BJ (cell line): Measurements from ENCODE around the gene DNAAF3. TPM values are rescaled to one million over a fixed set of nuclear protein-coding genes. Genes with fewer than 3 reads are reported as not detected.

ENCODE experiments used
- CTCF ChIA-PET: fragments of 350-600 bp; formaldehyde crosslinking; extraction: SDS; loops from one replicate; lab custom pipeline; 2021; ENCODE audit warnings: antibody characterized with exemption, inconsistent platforms; lab: Yijun Ruan, JAX
- POLR2A ChIA-PET: fragments of 300-600 bp; sonication (Branson Sonifier 250); formaldehyde crosslinking; extraction: SDS; loops from one replicate; lab custom pipeline; 2021; ENCODE audit warnings: antibody characterized with exemption; lab: Charles Lee
- DNase-seq: peaks from one replicate; pipeline ENCODE4 v3.0.0-alpha.2; 2011; ENCODE audit warnings: low read depth
- H3K27me3 ChIP-seq: 2 replicates; pipeline ENCODE4 v1.6.0; 2011; ENCODE audit warnings: low read length; ENCODE audit not compliant: control insufficient read depth, insufficient read depth
- H3K36me3 ChIP-seq: 2 replicates; pipeline ENCODE4 v1.5.1; 2011; ENCODE audit warnings: low read length; ENCODE audit not compliant: control insufficient read depth, insufficient read depth
- H3K4me3 ChIP-seq: 2 replicates; pipeline ENCODE4 v1.5.1; 2011; ENCODE audit warnings: low read depth, mild to moderate bottlenecking, control low read depth, low read length
- CTCF ChIP-seq: IDR thresholded peaks from 2 replicates; pipeline ENCODE4 v1.5.1; 2011; ENCODE audit warnings: low read depth, mild to moderate bottlenecking, control low read depth, inconsistent platforms, low read length, moderate library complexity; ENCODE audit not compliant: insufficient read depth
- polyA plus RNA-seq: library from polyadenylated mRNA; depleted of rRNA; stranded (reverse); fragments of >200 nt; gene quantifications from 2 replicates; pipeline ENCODE4 v1.2.3, GENCODE V29; 2011

DNAAF3 gene
- polyA plus RNA-seq, 1 experiment: 0.39 TPM

- no peak for DNase-seq
- ChIA-PET POLR2A (no interaction called here), CTCF (no interaction called here)
- peaks cover 2% of the 10 kb centered on the region; the same call in 1 of the 2 replicates for H3K27me3 ChIP-seq
- TF ChIP-seq CTCF: no peak
- H3K36me3 ChIP-seq: no peaks in the 10 kb centered on the region
- no peak overlapping the region for H3K4me3 ChIP-seq
These were observed 28.5 kb downstream of the DNAAF3 start for GRCh38 chr19:55137915-55138314.

GRCh38 chr19:55136399-55137102 is 29.9 kb downstream of the DNAAF3 start:
- H3K4me3 ChIP-seq: no peak overlapping the region
- DNase-seq: no peak
- CTCF ChIA-PET: interaction anchor here (0.6 to 2.0 kb wide), 8 partner anchors 10 to 368 kb away, joined by 3 to 10 read pairs (median 4); no protein-coding TSS in a partner anchor
- POLR2A ChIA-PET: no interaction called here
- no peak for TF ChIP-seq CTCF
- H3K27me3 ChIP-seq: peaks cover 2% of the 10 kb centered on the region; the same call in 1 of the 2 replicates
- H3K36me3 ChIP-seq: no peaks in the 10 kb centered on the region

GRCh38 chr19:55134736-55135135 is 31.7 kb downstream of the DNAAF3 start:
- no peak for DNase-seq
- H3K4me3 ChIP-seq: no peak overlapping the region
- H3K36me3 ChIP-seq: no peaks in the 10 kb centered on the region
- H3K27me3 ChIP-seq: peaks cover 6% of the 10 kb centered on the region
- no peak for TF ChIP-seq CTCF
- ChIA-PET CTCF (interaction anchor here (1.1 to 1.3 kb wide), 2 partner anchors 17 to 25 kb away, joined by 3 read pairs; partner anchors contain the start of gene PPP1R12C), POLR2A (no interaction called here)

GRCh38 chr19:55133639-55134444 is 32.6 kb downstream of the DNAAF3 start:
- CTCF ChIA-PET: interaction anchor here (1.0 to 1.9 kb wide), 6 partner anchors 16 to 370 kb away, joined by 3 to 5 read pairs (median 4); partner anchors contain the start of genes DNAAF3 and PPP1R12C

More at GRCh38 chr19:55133639-55134444, 32.6 kb downstream of the DNAAF3 start:
- TF ChIP-seq CTCF: no peak
- POLR2A ChIA-PET: no interaction called here
- H3K4me3 ChIP-seq: no peak overlapping the region
- no peaks in the 10 kb centered on the region for H3K36me3 ChIP-seq
- DNase-seq: no peak
- H3K27me3 ChIP-seq: peaks cover 8% of the 10 kb centered on the region
